OCI-LY7 (cell line): ENCODE data around the gene E4F1.

Experiments used
- CTCF ChIP-seq: fragments of 200-600 bp; sonication (generic); conservative IDR thresholded peaks from 2 replicates; pipeline ENCODE4 v1.5.1; 2014; ENCODE audit warnings: mild to moderate bottlenecking, antibody characterized with exemption, low read length, moderate library complexity, mixed read lengths
- EZH2phosphoT487 ChIP-seq: fragments of 200-600 bp; sonication (generic); IDR thresholded peaks from 2 replicates; pipeline ENCODE4 v1.6.1; 2018; ENCODE audit warnings: low read depth, borderline replicate concordance, mild to moderate bottlenecking, mixed run types, antibody characterized with exemption, low read length, moderate library complexity, mixed read lengths

GRCh38 chr16:2284001-2284770, 60.8 kb downstream of the E4F1 start:
- no peak for TF ChIP-seq CTCF
- TF ChIP-seq EZH2phosphoT487: no peak
